ENCODE measurements around the gene TNFRSF1A.

TNFRSF1A gene

DNA sequence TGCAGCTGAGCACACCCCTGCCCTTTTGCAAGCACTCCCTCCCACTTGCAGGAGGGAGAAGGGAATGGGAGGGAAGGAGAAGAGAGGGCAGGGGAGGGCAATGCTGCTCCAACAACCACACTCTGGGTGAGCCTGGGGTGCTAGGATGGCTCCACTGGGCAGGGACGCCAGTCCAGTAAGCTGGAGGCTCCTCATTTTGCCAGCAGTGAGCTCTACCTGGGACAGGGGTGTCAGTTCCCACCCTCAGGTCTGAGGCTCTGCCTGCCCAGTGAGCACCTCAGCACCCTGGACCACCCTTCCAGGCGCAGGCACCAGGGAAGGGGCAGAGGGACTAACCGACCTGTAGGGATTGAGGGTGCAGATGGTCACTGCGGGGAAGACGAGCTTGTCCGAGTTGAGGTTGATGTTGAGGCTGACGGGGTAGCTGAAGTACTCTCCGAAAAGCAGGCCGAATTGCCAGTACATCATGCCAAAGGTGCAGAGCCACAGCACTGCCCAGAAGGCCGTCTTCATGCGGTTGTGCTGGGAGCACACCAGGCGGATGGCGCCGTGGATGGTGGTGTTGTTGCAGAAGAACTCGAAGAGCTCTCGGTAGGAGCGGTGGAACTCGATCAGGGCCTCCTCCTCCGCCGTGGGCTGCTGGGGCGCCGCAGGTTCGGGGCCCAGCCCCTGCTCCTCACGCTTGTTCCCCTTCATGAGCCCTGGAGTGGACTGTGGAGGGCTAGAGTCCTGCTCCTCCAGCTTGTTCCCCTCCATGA is 32.3 kb upstream of the TNFRSF1A start:
- no peak for DNase-seq (ENCODE audit: low spot score)

DNA sequence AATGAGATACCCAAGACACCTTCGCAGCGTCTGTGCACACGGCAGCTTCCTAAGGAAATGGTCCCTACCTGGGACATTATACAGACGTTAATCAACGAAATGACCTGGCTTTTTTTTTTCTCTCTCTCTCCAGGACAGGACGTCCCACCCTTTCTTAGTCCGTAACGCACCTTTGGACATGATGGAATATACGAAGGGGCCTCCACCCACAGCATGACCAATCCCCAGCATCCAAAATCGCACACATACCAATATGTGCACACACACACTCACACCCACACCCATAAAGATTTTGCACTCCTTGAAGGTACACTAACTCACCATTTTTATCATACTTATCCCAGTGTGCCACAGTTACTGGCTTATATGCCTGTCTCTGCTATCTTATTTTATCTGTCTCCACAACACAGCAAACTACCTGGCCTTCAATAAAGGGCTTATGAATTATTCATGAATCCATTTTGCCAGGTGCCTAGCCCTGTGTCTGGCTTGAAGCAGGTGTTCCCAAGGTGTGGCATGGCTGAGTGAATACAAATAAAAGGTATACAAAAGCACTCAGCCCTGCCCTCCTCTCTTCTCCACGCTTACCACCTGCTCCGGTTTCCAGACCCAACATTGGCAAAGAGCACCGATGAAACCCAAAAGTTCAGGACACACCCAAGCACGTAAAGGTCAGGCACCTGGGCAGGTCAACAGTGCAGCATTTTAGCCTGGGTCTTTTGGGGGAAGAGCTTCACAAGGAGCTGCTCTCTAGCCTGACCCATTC is 31.3 kb upstream of the TNFRSF1A start:
- DNase-seq (ENCODE audit: low spot score): no peak

DNA sequence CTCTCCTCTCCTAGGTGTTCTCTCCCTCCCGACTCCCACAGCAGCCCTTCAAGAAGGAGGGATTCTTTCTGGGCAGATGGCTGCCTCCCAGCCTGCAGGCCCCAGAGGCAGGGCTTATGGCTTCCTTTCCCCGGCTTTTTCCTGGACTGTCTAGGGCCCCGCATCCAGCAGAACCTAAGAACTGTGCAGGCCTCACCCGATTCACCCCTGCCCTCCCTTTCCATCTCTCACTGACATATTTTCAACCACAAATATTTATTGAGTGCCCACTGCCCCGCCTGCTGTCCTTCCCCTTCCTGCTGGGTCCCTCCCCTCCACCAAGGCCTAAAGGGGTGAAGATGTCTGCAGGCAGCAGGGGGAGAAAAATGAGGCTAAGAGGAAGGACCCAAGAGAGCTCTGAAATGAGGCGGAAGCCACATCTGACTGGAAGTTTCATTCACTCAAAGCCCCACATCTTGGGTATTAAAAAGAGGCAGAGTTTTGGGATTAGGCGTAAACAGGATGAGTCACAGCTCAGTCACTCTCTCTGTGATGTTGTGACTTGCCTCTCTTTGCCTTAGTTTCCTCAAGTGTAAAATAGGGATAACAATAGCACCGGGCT is 30.6 kb upstream of the TNFRSF1A start:
- peak; percentile 51 for DNase-seq (ENCODE audit: low spot score)

DNA sequence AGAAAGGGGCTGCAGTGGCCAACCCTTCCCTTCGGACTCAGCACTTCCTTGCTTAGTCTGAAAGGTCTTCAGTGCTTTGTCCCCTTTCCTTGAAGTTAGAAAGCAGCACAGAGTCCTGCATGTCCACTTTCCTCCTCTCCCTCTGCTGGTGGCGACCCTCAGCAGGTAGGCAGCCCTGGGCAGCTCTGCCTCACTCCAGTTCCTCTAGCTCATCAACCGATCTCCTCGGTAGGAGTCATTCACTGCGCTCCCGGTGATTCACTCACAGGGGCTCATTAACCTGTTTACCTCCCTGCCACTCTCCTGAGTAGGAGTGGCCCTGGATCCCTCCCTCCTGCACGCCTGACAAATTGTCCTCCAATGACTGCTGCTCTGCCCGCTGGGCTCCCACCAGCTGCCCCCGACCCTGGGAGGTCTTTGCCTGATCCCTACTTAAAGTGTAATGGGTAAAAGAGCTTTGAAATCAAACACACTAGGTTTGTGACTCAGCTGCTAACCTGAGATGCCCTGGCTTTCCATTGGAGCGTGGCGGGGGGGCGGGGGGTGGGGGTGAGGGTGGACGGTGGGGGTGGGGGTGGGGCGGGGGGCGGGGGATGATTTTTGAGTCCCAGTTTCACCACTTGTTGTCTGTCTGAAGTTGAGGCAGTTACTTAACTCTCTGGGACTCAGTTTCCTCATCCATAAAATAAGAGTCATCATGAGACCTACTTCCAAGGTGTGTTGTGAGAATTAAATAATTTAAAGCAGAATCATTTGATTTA is 29.3 kb upstream of the TNFRSF1A start:
- DNase-seq (ENCODE audit: low spot score): peak; percentile 74

DNA sequence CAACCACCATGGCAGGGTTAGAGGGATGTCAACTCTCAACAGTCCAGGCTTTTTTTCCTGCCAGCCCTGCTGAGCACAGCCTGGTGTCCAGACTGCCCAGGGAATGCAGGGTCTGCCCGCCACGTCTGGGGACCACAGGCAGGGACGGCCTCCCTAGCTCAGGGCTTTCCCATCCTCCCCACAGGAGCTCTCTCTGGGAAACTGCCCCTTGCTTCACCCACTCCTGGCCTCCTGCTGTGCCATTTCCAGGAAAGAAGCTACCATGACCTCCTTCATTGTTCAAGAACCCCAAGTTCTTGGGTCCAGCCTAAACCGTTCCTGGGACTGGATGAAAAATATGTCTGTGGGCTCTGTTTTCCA is 28.7 kb upstream of the TNFRSF1A start:
- no peak for DNase-seq (ENCODE audit: low spot score)

DNA sequence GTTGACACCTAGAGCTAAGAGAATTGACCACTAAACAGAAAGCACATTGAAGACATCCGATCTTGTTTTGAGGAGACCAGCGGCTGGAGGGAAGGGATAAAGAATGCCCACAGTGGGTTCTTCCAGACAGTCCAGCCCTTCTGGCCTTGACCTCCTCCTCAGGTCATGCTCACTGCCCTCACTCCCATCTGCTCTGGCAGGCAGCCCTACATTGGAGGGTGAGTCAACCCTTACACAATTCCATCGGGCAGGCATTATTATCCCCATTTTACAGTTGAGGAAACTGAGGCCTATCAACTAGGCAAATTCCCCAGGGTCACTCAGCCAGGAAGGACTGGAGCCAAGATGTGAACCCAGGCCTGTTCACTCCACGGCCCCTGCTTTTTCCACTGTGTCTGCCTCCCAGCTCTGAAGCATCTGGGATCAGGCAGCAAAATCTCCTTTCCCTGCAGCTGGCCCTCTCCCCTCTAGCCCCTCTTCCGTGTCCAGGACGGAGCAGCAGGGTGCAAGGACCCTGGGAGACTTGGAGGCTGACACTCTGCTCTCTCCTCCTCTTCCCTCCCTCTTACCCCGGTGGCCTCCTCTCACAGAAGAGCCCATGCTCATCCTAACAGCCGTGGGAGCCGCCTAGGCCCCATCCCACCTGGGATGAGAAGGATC is 28.2 kb upstream of the TNFRSF1A start:
- DNase-seq (ENCODE audit: low spot score): no peak

DNA sequence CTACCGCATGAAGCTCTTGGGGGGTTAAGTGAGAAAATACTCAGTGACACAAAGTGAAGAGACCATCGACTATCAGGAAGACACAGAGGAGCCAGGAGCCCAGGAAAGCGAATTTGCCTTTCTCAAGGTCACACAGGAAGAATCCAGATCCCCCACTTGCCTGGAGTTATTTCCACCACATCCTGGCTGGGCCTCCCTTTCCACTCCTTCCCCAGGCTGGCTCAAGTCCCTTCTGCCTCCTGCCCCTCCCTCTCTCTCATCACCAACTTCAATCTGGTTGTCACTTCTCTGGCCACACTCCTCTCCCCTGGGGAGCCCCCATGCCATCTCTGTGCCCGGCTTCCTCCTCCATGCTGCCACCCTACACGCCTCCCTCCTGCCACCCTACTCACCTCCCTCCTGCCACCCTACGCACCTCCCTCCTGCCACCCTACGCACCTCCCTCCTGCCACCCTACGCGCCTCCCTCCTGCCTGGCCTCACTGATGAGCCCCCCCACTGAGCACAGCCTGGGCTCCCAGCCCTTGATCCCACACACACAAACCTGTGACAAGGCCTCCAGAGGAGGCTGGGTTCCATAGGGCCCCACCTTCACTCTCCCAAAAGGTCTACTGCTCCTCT is 27.1 kb upstream of the TNFRSF1A start:
- DNase-seq (ENCODE audit: low spot score): no peak

DNA sequence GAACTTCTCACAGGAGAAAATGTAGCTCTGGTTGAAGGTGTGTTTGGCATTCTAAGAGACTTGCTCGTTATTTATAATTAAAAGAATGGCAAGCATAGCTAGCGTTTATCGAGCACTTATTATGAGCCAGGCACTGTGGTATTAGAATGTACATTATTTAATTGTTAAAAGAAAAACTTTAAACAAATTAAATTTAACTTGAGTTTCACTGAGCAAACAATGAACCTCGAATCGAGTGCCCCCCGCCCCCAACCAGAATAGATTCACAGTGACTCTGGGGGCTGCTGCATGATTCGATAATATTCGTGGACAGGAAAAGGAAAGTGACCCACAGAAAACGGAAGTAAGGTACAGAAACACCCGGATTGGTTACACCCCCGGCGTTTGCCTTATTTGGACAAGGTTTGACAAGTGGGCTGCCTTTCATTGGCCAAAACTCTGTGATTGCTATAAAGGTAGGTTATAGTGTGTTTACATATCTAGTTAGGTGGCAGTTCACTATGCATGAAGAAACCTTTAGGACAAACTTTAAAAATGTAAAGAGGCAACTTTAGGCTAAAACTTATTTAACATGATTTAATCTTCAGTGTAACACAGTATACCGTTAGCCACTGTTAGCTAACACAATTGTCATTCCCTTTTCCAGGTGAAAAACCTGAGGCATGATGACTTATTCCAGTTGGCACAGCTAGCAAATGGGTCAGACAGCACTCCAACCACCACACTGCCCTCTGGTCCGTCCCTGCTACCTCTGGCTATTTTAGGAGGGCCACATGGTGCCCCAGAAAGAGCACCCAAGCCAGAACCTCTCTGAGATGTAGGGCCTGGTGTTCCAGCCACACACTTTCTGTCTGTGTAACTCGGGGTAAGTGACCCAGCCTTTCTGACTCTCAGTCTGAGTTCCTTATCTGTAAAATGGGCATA is 26.4 kb upstream of the TNFRSF1A start:
- DNase-seq (ENCODE audit: low spot score): no peak

DNA sequence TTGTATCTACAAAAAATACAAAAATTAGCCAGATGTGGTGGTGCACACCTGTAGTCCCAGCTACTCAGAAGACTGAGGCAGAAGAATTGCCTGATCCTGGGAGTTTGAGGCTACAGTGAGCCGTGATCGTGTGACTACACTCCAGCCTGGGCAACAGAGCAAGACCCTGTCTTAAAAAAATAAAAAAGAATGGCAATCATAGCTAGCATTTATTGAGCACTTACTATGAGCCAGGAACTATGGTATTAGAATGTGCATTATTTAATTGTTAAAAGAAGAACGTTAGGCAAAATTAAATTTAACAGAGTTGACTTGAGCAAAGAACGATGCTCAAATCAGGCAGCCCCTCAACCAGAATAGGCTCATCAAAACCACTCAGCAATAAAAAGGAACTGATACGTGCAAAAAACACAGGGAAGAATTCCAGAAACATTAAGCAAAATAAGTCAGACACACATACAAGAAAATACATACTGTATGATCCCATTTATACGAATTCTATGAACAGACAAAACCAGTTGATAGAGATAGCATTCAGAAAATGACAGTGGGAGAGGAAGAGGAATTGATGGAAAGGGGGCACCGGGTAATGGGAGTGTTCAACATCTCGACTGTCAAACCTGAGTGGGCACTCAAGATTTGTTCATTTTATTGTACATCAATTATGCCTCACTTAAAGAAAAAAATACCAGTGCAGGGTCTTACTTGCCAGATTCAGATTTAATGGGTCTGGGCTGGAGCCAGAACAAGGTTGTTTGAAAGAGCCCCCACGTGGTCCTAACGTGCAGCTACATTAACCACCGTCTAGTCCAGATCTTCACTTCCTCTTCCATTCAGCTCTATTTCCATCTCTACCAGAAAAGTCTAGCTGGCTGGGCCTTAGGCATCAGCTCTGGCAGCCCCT is 25.4 kb upstream of the TNFRSF1A start:
- DNase-seq (ENCODE audit: low spot score): peak; percentile 69

DNA sequence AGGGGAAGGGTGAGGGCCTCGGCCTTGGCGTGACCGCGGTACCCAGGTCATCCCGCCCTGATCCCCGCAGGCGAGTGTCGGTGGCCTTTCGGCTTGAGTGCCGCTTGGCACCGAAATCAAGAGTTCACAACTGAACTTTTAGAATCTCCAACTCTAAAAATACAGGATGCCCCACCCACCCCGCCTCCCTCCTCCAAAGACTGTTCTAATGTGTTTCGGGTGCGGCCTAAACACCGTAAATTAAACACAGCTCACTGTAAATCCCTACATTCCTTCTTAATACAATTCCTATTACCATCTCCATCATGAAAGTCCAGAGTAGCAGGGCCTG is 22.1 kb upstream of the TNFRSF1A start:
- DNase-seq (ENCODE audit: low spot score): no peak

DNA sequence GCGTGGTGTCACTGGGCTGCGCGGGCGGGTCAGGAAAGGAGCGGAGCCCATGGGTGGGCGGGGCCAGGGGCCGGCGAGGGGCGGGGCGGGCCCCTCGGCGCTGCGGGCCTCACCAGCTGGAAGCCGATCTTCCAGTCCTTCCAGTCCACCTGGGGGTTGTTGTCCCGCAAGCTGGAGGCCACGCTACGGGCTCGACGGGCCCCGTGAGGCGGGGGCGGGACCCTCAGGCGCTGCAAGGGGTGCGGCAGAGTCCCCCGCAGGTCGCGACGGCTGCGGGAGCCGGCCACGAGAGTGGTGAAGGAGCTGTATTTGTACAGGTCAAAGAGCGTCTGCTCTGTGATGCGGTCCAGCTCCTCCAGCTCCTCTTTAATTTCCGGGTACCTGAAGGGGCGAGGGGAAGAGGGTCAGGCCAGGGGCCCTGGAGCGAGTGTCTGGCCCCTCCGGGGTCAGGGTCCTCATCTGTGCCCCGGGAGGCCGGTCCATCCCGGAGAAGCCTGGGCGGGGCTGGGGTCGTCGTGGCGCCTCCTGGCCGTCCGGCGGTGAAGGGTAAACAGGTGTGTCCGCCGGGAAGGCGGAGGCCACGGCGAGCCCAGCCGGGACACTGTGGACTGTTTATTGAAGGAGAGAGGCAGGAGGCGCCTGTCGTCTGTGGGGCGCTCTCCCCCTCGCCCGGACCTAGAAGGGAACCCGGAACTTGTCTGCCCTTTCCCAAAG is 21.6 kb upstream of the TNFRSF1A start:
- no peak for DNase-seq (ENCODE audit: low spot score)

DNA sequence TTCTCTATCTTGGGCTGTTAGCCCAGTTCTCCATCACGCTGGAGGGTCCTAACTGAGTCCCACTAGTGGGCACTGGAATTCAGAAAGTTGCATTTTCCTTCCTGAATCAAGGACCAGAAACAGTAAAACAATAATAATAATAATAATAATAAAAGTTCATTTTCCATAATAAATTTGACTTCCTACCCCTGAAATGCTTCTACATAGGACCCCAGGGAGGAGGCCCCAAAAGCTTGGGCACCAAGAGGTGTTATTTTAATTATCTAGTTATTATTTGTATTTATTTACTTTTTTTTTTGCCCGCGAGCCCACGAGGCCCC is 21.1 kb upstream of the TNFRSF1A start:
- no peak for DNase-seq (ENCODE audit: low spot score)

DNA sequence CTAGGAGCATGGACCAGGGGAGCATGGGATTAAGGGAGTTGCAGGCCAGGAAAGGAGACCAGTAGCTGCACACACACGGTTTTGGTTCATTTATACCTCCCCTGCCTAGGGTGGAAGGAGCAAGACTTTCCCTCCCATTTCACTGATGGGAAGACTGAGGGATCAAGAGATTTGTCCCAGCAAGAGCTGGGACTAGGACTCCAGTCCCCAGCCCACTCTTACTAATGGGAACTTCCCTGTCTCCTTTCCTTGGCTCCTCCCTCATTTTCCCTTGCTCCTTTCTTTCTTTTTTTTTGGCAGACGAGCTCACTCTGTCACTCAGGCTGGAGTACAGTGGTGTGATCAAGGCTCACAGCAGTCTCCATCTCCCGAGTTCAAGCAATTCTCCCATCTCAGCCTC is 20.5 kb upstream of the TNFRSF1A start:
- DNase-seq (ENCODE audit: low spot score): no peak

DNA sequence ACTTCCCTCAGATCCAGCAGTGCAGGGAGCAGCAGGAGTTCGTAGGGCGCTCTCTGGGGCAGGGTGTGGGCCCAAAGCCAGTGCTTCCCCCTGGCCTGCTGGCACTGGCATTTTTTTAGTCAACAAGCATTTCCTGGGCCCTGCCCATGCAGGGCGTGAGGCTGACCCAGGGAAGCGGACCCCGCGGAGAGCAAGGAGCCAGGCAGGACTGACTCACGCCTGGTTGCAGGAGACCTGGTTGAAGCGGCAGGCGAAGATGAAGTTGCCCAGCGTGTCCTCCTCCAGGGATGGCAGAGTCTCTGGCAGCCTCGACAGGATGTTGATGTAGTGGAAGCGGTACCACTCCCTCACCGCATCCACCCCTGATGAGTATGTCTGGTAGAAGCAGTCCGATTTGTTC is 20.0 kb upstream of the TNFRSF1A start:
- no peak for DNase-seq (ENCODE audit: low spot score)

DNA sequence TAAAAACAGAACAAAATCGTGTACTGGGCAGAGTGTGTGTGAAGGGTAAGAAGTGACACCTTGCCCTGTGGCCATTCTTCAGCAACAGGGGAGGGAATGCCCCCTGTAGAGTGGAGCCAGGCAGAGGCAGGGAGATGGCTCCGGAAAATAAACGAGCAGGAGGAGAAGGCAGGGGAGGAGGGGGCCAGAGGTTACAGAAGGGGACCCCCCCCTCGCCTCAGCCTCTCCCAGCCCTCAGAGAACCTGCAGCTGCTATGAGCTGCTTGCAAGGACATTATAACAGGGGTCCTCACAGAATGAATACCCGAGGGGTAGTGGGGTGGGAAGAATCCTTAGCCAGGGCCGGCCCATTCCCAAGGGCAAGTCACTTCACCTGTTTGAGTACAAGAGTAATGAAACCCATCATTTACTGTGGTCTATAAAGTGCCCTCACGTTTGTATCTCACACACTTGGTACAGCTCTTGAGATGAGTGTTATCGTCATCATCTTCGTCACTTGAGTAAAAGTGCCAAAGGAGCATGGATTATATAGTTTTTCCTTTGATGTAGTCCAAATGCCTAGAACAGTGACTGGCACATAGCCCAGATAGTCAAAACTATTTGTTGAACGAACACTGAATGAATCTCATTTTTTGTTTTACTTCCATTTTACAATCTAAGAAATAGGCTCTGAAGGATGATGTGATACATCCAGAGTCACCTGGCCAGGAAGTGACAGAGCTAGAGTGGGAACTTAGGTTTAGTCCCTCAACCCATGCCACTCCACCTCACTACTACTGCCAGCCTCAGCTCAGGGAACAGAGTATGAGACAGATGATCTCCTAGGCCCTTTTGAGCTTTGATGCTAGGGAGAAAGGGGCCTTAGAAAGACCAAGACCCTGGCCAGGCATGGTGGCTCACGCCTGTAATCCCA is 19.0 kb upstream of the TNFRSF1A start:
- no peak for DNase-seq (ENCODE audit: low spot score)

DNA sequence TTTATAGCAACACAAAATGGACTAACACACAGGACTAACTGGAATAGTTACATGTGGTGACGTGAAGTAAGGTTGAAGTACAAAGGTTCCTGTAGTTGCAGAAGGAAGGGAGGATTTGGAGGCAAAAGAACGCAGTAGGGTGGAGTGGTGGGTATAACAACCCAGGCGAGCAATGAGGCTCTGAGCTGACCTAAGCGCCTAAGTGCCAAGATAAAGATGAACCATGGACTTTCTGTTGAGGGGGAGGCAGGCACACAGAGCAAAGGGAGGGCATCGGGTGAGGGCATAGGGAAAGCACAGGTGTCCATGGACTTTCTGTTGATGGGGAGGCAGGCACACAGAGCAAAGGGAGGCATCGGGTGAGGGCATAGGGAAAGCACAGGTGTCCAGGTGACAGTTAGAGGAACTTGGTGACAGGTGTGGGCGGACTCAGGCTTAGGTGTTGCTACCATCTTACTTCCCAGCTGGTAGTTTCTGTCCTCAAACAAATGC is 18.2 kb upstream of the TNFRSF1A start:
- DNase-seq (ENCODE audit: low spot score): no peak

DNA sequence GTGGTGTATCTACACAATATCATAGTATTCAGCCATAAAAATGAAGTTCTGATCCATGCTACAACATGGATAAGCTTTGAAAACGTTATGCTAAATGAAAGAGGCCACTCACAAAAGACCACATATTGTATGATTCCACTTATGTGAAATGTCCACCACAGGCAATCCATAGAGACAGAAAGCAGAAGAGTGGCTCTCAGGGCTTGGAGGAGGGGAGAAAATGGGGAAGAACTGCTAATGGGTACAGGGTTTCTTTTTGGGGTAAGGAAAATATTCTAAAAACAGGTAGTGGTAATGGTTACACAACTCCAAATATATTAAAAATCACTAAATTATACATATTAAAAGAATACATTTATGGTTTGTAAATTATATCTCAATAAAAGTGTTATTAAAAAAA is 17.0 kb upstream of the TNFRSF1A start:
- no peak for DNase-seq (ENCODE audit: low spot score)

DNA sequence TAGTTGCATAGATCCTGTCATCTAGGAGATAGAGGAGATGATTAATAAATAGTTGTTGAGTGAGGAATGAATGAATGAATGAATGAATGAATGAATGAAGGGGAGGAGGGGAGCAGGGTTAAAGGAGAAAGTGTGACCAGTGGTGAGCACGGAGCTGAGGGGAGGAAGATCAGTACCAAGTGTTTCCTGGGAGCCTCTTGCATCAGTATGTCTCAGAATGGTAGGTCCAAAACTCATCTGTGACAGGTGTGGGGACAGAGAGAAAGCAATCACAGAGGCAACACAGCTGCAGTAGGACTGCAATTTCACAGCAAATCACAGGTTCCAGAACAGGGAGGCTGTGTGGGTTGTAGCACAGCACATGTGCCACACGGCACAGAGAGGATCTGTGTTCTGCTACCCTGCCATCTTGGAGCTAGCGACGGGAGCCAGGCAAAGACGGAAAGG is 14.5 kb upstream of the TNFRSF1A start:
- no peak for DNase-seq (ENCODE audit: low spot score)
